ENCODE results near the gene COA8.

GRCh38 chr14:103584326-103584915, 21.7 kb downstream of the COA8 start:
- TF ChIP-seq GABPA (IDR thresholded peaks at IDR 0.05; ENCODE audit: low read depth) (no peak), NRF1 (IDR thresholded peaks at IDR 0.05; ENCODE audit: low read depth, low read length) (no peak), CTCF (IDR thresholded peaks at IDR 0.05) (no peak), NFIC (IDR thresholded peaks at IDR 0.05; ENCODE audit: borderline replicate concordance) (no peak), RCOR1 (IDR thresholded peaks at IDR 0.05; ENCODE audit: low read length) (no peak)
